Sigmoid colon (tissue), 4 donors: ENCODE data around the gene ENAH.

Source experiments
- CTCF ChIP-seq, 4 experiments: fragments of 450-650 bp in 3 of 4; fragments of 200-600 bp in 1 of 4; IDR thresholded peaks; one replicate each; pipeline ENCODE4 v1.5.1; 2016 to 2019; ENCODE audit warnings: antibody characterized with exemption in 4 of 4, mild to moderate bottlenecking in 3 of 4, moderate library complexity in 2 of 4
- EP300 ChIP-seq, 4 donors: sonication (generic); formaldehyde crosslinking; IDR thresholded peaks; one replicate each; pipeline ENCODE4 v1.6.1; 2017; ENCODE audit warnings: antibody characterized with exemption in 4 of 4
- POLR2A ChIP-seq, 2 donors: fragments of 450-650 bp; IDR thresholded peaks; one replicate each; pipeline ENCODE4 v1.6.1; 2016; ENCODE audit warnings: antibody characterized with exemption in 2 of 2, mild to moderate bottlenecking in 2 of 2, moderate library complexity in 2 of 2
- POLR2AphosphoS5 ChIP-seq, 4 donors: sonication (generic); formaldehyde crosslinking; IDR thresholded peaks; one replicate each; pipeline ENCODE4 v1.6.1; 2017; ENCODE audit warnings: antibody characterized with exemption in 4 of 4

DNA sequence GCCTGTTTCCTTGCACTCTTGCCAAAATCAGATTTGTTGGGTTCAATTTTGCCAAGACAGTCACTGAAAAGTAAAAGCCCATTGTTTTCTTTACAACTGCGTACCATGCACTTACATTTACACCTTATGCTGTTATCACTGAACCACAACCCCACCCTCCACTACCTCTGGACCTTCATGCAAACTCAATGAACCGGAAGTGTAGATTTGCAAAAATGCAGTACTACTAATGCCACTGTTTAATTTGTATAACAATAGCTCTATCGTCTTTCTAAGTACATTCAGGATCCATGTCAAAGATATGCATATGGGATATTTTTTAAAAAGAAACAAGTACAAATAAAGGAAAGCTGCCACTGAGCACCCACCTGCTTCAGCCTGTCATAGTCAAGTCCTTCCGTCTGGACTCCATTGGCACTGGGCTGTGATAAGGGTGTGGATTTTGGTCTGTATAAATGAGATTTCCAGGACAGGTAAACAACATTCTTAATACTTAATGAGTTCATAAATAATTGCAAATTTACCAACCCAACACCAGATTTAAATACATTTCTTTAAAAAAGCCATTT, 152.2 kb downstream of the ENAH start:
- no peak for TF ChIP-seq CTCF (IDR thresholded peaks at IDR 0.05)
- no peak for TF ChIP-seq EP300 (IDR thresholded peaks at IDR 0.05)
- no peak for TF ChIP-seq POLR2A (IDR thresholded peaks at IDR 0.05)
- no peak for TF ChIP-seq POLR2AphosphoS5 (IDR thresholded peaks at IDR 0.05)
